ENCODE results near the gene NDUFA5.

DNA sequence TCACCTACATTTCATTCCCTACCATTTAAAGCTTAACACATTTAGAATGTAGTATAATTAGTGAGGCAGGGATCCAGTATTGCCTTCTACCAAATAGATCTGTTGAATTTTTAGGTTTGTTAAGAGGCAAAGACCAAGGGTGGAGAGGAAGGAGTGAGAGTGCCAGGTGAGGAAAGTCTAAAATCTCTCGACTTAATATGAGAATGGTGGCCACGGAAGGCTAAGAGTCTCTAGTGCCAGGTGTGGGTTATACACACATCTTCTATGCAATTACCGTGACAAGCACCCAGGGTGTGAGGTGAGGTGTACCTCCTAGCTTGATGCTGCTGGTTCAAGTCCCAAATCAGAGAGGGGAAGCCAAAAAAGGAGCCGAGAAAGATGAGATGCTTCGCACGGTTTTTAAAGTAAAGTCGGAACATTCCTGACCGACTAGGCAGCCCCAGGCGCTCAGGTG, 23.7 kb downstream of the NDUFA5 start:
- no peak for TF ChIP-seq POLR2A (IDR thresholded peaks at IDR 0.05)
- TF ChIP-seq, protein P1, sequence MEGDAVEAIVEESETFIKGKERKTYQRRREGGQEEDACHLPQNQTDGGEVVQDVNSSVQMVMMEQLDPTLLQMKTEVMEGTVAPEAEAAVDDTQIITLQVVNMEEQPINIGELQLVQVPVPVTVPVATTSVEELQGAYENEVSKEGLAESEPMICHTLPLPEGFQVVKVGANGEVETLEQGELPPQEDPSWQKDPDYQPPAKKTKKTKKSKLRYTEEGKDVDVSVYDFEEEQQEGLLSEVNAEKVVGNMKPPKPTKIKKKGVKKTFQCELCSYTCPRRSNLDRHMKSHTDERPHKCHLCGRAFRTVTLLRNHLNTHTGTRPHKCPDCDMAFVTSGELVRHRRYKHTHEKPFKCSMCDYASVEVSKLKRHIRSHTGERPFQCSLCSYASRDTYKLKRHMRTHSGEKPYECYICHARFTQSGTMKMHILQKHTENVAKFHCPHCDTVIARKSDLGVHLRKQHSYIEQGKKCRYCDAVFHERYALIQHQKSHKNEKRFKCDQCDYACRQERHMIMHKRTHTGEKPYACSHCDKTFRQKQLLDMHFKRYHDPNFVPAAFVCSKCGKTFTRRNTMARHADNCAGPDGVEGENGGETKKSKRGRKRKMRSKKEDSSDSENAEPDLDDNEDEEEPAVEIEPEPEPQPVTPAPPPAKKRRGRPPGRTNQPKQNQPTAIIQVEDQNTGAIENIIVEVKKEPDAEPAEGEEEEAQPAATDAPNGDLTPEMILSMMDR (IDR thresholded peaks at IDR 0.05) = no peak
